Lower leg skin (tissue), 4 donors: Measurements from ENCODE around the gene NELL1. TPM values are rescaled to one million over a fixed set of nuclear protein-coding genes. Genes with fewer than 3 reads are reported as not detected.

Experiments
- DNase-seq, 2 donors: peaks; one replicate each; pipeline ENCODE4 v3.0.0-alpha.2; 2019; ENCODE audit warnings: low spot score in 2 of 2
- H3K4me3 ChIP-seq: fragments of 200-600 bp; sonication (generic); 2 replicates; pipeline ENCODE4 v1.5.1; 2017; ENCODE audit warnings: mild to moderate bottlenecking, low read depth; ENCODE audit not compliant: poor library complexity, severe bottlenecking
- POLR2A ChIP-seq, 2 donors: fragments of 450-650 bp; IDR thresholded peaks; one replicate each; pipeline ENCODE4 v1.6.1; 2016 to 2017; ENCODE audit warnings: antibody characterized with exemption in 2 of 2, mild to moderate bottlenecking in 1 of 2, moderate library complexity in 1 of 2
- WGBS, 2 donors: methylation state at CpG; one replicate each; pipeline ENCODE4 v1.1.5; 2018; 5-methylcytosine and 5-hydroxymethylcytosine counted together
- intact Hi-C: fragments of 100-400 bp; cut with DNase I; formaldehyde crosslinking; loops from one replicate; pipeline ENCODE4 v1.15.0; 2023; ENCODE audit warnings: low total_unique reads
- total RNA-seq, 4 donors: library from RNA; depleted of rRNA; stranded (reverse); fragments of >200 nt; gene quantifications; one replicate each; pipeline ENCODE4 v1.1.0, GENCODE V29; 2016
- TF ChIP-seq, protein P1 (sequence below), 3 donors: fragments of 450-650 bp; IDR thresholded peaks; one replicate each; pipeline ENCODE4 v1.5.1; 2016; ENCODE audit warnings: antibody characterized with exemption in 3 of 3, mild to moderate bottlenecking in 3 of 3, moderate library complexity in 2 of 3

The NELL1 gene
- total RNA-seq, 4 donors from 2014 or later: 0.12 to 0.29 (median 0.14) TPM

DNA sequence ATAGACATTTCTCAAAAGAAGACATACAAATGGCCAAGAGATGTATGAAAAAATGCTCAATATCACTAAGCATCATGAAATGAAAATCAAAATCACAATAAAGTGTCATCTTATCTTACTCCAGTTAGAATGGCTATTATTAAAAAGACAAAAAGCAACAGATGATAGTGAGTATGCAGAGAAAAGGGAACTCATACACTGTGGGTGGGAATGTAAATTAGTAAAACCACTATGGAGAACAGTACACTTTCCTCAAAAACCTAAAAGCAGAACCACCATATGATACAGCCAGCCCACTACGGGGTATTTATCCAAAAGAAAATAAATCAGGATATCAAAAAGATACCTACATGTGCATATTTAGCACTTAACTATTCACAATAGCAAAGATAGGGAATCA, 823.5 kb downstream of the NELL1 start:
- 75 to 91% methylated on average over 1 of the region's 1 CpG for WGBS, 2 donors
- H3K4me3 ChIP-seq: no peak overlapping the region
- TF ChIP-seq, protein P1, sequence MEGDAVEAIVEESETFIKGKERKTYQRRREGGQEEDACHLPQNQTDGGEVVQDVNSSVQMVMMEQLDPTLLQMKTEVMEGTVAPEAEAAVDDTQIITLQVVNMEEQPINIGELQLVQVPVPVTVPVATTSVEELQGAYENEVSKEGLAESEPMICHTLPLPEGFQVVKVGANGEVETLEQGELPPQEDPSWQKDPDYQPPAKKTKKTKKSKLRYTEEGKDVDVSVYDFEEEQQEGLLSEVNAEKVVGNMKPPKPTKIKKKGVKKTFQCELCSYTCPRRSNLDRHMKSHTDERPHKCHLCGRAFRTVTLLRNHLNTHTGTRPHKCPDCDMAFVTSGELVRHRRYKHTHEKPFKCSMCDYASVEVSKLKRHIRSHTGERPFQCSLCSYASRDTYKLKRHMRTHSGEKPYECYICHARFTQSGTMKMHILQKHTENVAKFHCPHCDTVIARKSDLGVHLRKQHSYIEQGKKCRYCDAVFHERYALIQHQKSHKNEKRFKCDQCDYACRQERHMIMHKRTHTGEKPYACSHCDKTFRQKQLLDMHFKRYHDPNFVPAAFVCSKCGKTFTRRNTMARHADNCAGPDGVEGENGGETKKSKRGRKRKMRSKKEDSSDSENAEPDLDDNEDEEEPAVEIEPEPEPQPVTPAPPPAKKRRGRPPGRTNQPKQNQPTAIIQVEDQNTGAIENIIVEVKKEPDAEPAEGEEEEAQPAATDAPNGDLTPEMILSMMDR (IDR thresholded peaks at IDR 0.05): no peak
- no peak for TF ChIP-seq POLR2A (IDR thresholded peaks at IDR 0.05)
- intact Hi-C loops: no loop called here
- no peak for DNase-seq

DNA sequence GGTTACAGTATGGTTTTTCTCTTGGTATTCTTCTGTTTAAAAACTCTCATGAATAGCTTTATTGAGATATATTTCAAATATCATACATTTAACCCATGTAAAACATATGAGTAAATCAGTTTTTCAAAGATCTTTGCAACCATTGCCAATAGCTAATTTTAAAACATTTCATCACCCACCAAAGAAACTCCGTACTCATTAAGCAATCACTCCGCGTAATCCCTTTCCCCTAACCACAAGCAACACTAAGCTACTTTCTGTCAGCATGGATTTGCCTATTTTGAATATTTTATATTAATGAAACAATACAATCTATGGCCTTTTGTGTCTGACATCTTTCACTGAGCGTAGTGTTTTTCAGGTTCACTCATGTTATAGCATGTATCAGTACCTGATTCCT, 825.6 kb downstream of the NELL1 start:
- intact Hi-C loops: no loop called here
- DNase-seq: no peak
- no peak overlapping the region for H3K4me3 ChIP-seq
- no peak for TF ChIP-seq POLR2A (IDR thresholded peaks at IDR 0.05)
- TF ChIP-seq, protein P1 (IDR thresholded peaks at IDR 0.05): no peak
- WGBS, 2 donors: 92 to 94% methylated on average over 4 of the region's 4 CpGs

DNA sequence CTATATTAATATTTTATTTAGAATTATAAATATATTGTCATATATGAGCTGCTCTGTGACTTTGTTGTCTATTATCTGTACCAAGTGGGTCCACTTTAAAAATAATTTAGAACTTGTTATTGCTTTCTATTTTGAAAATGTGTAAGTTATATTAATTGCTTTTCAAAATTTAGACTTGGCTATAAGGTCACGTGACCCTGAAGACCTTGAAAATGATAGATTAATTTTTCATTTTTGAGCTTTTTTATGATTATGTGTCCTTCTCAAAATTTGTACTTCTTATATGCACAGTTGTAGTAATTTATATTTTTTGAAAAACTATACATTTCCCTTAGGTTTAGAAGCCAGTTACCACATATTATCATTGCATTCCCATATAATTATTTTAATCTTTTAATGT, 826.5 kb downstream of the NELL1 start:
- intact Hi-C loops: no loop called here
- 90 to 91% methylated on average over 1 of the region's 1 CpG for WGBS, 2 donors
- no peak overlapping the region for H3K4me3 ChIP-seq
- no peak for TF ChIP-seq POLR2A (IDR thresholded peaks at IDR 0.05)
- TF ChIP-seq, protein P1 (IDR thresholded peaks at IDR 0.05): no peak
- no peak for DNase-seq

DNA sequence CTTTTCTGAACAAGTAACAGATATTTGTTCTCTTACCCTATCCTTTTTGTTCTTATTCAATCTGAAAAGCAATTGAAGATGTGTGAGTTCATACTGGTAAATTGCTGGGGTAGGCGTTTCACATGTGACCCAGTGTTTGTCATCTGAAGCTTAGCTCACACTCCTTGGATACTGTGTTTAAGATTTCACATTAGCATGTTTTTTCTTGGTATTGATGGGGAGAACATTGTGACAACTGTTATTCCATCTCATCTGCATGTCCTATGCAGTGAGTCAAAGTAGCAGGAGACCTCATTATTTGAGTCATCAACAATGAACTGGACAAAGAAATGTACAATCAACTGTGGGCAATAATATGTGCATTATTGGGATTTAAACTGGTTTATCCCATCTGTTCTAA, 831.9 kb downstream of the NELL1 start:
- 85 to 89% methylated on average over 1 of the region's 1 CpG for WGBS, 2 donors
- no peak for DNase-seq
- TF ChIP-seq POLR2A (IDR thresholded peaks at IDR 0.05): no peak
- intact Hi-C loops: no loop called here
- H3K4me3 ChIP-seq: no peak overlapping the region

DNA sequence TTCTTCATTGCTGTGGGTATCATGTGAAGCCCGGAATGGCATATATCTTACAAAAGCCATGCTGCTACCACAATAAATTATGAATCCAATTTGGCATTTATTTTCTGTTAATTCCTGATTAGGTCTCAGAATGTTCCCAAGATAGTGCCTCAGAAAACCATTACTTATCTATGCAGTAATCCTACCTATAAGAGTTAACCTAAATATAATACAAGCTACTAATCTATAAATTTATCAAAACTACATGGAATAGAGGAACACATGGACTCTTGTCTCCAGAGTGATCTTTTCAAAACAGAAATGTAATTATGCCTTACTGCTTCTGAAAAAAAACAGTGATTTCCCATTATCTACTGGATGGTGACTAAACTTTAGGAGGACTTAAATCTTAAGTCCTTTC, 835.7 kb downstream of the NELL1 start:
- H3K4me3 ChIP-seq: no peak overlapping the region
- no peak for TF ChIP-seq POLR2A (IDR thresholded peaks at IDR 0.05)
- TF ChIP-seq, protein P1 (IDR thresholded peaks at IDR 0.05): no peak
- no peak for DNase-seq
- WGBS, 2 donors: 87 to 93% methylated on average over 1 of the region's 1 CpG
- intact Hi-C loops: no loop called here

DNA sequence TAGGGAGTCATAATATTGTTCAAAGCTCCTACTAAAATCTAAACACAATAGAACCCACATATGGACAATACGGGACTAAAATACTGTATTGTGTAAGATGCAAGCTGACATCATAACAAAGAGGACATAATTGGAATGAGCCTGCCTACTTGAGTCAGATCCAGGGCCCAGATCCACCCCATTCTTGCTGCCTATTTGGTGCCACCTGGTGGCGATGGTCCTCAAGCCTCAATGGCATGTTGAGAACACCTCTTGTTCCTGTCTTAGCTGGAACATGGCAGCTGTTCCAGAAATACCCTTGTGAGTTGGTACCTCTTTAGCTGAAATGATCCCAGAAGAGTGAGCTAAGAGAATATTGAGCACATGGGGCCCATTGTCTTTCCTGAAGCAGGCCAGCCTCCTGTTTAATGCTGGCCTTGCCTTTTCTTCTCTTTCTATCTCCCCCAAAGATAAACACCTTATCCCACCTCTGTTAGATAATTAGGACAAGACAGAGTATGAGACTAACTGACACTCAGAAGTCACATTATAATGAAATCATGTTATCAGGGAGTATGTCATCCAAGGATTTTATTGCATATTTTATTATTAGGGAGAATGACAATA, 842.6 kb downstream of the NELL1 start:
- DNase-seq: peak in 1 of 2 donors; percentile 46
- intact Hi-C loops: loop anchor here (10.0 kb wide), 1 partner anchor 857 kb away; no protein-coding TSS in a partner anchor
- no peak overlapping the region for H3K4me3 ChIP-seq
- WGBS, 2 donors: 8 to 33% methylated on average over 2 of the region's 2 CpGs
- TF ChIP-seq, protein P1 (IDR thresholded peaks at IDR 0.05): no peak
- TF ChIP-seq POLR2A (IDR thresholded peaks at IDR 0.05): no peak
